H7 (cell line): Measurements from ENCODE around the gene MARCKS. TPM values are rescaled to one million over a fixed set of nuclear protein-coding genes. Genes with fewer than 3 reads are reported as not detected.

Experiments
- DNase-seq: peaks from one replicate; pipeline ENCODE4 v3.0.0; 2012
- H3K27me3 ChIP-seq: 2 replicates; pipeline ENCODE4 v1.6.0; 2011; ENCODE audit warnings: mild to moderate bottlenecking, low read length; ENCODE audit not compliant: control insufficient read depth, insufficient read depth
- H3K36me3 ChIP-seq: replicated peaks from 2 replicates; pipeline ENCODE4 v1.5.1; 2011; ENCODE audit warnings: low read length; ENCODE audit not compliant: control insufficient read depth, insufficient read depth
- H3K4me3 ChIP-seq: 2 replicates; pipeline ENCODE4 v1.5.1; 2011; ENCODE audit warnings: low read depth, mild to moderate bottlenecking, control low read depth, low read length, moderate library complexity; ENCODE audit not compliant: insufficient read depth
- total RNA-seq: library from RNA; depleted of rRNA; stranded (reverse); fragments of >200 nt; shearing (Covaris generic); gene quantifications from 2 replicates; pipeline ENCODE4 v1.2.3, GENCODE V29; 2014

MARCKS gene
- total RNA-seq, 1 experiment from 2014 or later, result 92.7 TPM

DNA sequence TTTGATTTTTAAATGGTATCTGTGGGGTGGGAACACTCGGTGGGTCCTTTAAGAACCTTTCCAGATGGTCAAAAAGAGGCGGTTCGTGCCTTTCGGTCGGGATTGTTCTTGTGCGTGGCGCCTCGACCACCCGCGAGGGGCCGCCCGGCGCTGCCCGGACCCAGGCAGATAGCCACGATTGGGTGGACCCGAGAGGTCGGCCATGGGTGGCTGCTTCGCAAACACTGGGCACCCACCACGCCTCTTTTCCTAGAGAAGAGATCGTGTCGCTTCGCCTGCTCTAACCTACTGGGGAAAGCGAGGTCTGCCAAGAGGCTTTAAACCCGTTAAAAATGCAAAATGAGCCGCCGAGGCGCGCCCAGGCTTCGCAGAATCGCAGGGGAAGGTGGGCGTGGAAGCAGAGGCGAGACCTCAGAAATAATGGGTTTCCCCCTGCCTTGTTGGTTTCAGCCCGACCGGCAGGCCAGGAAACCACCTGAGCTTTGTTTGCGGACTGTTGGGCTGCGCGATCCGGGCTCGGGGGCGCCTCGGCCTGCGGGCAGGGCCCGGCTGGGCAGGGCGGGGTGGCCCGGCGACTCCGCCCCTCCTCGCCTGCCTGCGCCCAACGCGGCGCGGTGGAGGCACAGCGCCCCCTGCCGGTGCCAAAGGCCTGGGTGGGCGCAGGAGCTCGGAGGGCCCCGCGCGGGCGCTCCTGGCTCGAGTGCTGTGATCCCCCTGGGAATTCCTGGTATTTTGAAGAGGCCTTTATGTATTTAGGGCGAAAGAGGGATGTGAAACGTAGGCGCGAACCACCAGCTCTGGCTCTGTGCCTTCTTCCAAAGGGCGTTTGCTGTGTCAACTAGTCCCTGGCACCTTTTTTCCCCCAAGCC is 1.6 kb downstream of the MARCKS start:
- Histone ChIP-seq H3K4me3 (peak overlapping the region; percentile 98), H3K27me3 (peaks cover 24% of the 10 kb centered on the region)

DNA sequence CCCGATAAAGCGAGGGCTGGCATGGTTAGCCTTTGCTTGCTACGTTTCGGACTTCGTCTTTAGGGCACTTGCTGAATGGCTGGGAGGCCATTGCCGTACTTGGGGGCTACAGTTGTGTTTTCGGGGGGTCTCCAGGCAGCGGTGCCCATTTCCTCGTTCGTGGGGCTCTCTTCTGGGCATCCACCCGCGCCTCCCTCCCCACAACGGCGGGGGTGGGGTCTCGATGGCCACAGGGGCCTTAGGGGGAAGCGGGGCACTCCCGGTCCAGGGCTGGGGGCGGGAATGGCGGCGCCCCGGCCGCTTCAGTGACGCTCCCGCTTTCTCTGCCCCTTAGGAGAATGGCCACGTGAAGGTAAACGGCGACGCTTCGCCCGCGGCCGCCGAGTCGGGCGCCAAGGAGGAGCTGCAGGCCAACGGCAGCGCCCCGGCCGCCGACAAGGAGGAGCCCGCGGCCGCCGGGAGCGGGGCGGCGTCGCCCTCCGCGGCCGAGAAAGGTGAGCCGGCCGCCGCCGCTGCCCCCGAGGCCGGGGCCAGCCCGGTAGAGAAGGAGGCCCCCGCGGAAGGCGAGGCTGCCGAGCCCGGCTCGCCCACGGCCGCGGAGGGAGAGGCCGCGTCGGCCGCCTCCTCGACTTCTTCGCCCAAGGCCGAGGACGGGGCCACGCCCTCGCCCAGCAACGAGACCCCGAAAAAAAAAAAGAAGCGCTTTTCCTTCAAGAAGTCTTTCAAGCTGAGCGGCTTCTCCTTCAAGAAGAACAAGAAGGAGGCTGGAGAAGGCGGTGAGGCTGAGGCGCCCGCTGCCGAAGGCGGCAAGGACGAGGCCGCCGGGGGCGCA is 2.4 kb downstream of the MARCKS start:
- peak; percentile 53 for DNase-seq
- H3K4me3 ChIP-seq, result peak overlapping the region; percentile 68
- H3K36me3 ChIP-seq, result no peaks in the 10 kb centered on the region; the same call in 1 of the 2 replicates

More for the DNA sequence above, 1.6 kb downstream of the MARCKS start:
- peak; percentile 97 for DNase-seq
- H3K36me3 ChIP-seq, result no peaks in the 10 kb centered on the region; the same call in 1 of the 2 replicates

DNA sequence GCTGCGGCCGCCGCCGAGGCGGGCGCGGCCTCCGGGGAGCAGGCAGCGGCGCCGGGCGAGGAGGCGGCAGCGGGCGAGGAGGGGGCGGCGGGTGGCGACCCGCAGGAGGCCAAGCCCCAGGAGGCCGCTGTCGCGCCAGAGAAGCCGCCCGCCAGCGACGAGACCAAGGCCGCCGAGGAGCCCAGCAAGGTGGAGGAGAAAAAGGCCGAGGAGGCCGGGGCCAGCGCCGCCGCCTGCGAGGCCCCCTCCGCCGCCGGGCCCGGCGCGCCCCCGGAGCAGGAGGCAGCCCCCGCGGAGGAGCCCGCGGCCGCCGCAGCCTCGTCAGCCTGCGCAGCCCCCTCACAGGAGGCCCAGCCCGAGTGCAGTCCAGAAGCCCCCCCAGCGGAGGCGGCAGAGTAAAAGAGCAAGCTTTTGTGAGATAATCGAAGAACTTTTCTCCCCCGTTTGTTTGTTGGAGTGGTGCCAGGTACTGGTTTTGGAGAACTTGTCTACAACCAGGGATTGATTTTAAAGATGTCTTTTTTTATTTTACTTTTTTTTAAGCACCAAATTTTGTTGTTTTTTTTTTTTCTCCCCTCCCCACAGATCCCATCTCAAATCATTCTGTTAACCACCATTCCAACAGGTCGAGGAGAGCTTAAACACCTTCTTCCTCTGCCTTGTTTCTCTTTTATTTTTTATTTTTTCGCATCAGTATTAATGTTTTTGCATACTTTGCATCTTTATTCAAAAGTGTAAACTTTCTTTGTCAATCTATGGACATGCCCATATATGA is 3.2 kb downstream of the MARCKS start:
- peak; percentile 36 for DNase-seq

More for the DNA sequence above, 2.4 kb downstream of the MARCKS start:
- peaks cover 17% of the 10 kb centered on the region for H3K27me3 ChIP-seq

DNA sequence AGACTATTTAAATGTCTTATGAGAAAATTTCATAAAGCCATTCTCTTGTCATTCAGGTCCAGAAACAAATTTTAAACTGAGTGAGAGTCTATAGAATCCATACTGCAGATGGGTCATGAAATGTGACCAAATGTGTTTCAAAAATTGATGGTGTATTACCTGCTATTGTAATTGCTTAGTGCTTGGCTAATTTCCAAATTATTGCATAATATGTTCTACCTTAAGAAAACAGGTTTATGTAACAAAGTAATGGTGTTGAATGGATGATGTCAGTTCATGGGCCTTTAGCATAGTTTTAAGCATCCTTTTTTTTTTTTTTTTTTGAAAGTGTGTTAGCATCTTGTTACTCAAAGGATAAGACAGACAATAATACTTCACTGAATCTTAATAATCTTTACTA is 5.0 kb downstream of the MARCKS start:
- no peaks in the 10 kb centered on the region; the same call in 1 of the 2 replicates for H3K36me3 ChIP-seq
- H3K4me3 ChIP-seq, result no peak overlapping the region
- DNase-seq, result no peak
- no peaks in the 10 kb centered on the region for H3K27me3 ChIP-seq

More for the DNA sequence above, 3.2 kb downstream of the MARCKS start:
- peaks cover 15% of the 10 kb centered on the region for H3K27me3 ChIP-seq
- H3K4me3 ChIP-seq, result peak overlapping the region; percentile 68
- no peaks in the 10 kb centered on the region; the same call in 1 of the 2 replicates for H3K36me3 ChIP-seq

DNA sequence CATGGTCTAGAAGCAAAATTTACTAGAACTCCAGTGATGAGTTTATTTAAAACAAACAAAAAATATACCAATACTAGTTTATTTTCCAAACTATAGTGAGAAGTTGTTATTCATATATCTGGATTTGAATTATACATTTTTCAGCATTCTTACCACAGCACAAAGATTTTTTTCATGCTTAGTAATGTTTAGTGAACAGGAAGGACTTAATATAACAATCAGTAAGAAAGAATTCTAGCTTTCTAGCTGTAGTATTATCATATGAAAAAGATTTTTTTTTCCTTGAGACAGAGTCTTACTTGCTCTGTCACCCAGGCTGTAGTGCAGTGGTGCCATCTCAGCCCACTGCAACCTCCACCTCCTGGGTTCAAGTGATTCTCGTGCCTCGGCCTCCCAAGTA is 13.8 kb downstream of the MARCKS start:
- H3K4me3 ChIP-seq, result no peak overlapping the region
- H3K36me3 ChIP-seq, result no peaks in the 10 kb centered on the region

DNA sequence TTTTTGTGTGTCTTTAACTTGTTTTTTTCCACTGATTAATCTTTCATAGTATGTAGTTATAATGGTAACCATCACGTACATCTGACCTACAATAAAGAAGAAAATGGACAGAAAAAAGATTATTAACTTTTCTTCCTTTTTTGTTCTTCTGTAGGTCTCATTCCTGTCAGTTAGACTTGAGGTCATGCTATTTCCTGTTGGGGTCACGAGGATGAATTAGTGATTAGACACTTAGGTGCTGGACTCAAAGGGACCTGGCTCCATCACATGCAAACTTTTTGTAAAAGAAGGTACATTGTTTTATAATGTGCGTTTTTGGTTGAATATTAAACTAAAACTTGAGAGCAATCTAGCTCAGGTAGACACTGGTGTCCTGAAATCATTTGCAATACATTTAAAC is 14.8 kb downstream of the MARCKS start:
- H3K4me3 ChIP-seq, result no peak overlapping the region

More for the DNA sequence above, 13.8 kb downstream of the MARCKS start:
- DNase-seq, result no peak
- H3K27me3 ChIP-seq, result no peaks in the 10 kb centered on the region

DNA sequence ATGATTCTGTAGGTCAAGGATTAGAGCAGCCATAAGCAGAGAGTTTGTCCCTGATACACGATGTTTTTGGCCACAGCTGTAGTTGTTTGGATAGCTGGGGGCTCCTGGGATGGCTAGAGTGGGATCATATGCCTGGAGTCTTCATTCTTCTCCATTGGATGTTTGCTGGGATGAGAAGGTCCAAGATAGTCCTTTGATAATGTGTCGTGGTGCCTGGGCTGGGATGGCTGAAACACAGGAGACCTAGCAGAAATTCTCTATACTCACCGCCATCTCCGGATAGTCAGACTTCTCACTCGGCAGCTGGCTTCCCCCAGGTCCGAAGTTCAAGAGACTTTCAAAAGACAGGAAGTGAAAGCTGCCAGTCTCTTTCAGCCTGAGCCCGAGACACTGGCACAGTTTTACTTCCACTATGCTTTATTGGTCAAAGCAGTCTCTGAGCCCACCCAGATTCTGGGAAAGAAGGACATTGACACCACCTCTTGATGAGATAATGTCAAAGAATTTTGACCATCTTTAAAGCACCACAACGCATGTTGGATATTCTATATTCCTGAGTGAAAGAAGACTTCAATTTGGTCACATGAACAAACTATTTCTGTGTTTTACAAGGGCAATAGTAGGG is 16.0 kb downstream of the MARCKS start:
- H3K4me3 ChIP-seq, result no peak overlapping the region
- no peaks in the 10 kb centered on the region for H3K27me3 ChIP-seq
- DNase-seq, result no peak
- no peaks in the 10 kb centered on the region for H3K36me3 ChIP-seq

More for the DNA sequence above, 14.8 kb downstream of the MARCKS start:
- no peak for DNase-seq
- H3K36me3 ChIP-seq, result no peaks in the 10 kb centered on the region
- no peaks in the 10 kb centered on the region for H3K27me3 ChIP-seq

DNA sequence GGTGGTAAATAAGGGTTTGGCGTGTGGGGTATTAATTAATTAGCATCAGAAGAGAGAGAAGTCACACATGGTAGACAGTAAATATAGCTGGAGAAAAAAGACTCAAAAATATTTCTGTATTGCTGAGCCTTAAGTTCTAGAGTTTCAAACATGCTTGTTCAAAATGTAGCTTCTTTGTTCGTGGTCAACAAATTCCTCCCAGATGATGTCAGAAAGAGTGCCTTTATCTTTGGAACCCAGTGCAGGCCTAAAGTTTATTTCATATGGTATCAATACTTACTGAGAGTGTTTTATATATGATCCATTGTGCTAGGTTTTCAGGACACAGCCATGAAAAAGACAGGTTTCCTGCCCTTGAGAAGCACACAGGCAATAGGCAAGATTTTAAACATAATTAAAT is 18.3 kb downstream of the MARCKS start:
- no peak for DNase-seq
- Histone ChIP-seq H3K27me3 (no peaks in the 10 kb centered on the region), H3K4me3 (no peak overlapping the region), H3K36me3 (no peaks in the 10 kb centered on the region)

DNA sequence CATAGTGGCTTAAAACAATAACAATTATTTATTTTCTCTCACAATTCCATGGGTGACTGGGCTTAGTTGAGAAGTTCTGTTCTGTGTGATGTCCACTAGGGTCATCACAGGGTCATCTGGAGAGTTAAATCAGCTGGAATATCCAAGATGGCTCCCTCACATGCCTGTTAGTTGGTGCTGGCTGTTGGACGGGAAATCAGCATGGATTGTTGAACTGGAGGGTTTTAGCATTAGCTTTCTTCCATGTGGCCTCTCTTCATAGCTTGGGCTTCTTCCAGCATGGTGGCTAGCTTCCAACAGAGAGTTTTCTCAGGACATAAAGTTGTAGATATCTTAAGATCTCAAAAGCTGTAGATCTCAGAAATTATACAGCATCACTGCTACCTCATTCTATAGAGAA is 19.6 kb downstream of the MARCKS start:
- no peak for DNase-seq

DNA sequence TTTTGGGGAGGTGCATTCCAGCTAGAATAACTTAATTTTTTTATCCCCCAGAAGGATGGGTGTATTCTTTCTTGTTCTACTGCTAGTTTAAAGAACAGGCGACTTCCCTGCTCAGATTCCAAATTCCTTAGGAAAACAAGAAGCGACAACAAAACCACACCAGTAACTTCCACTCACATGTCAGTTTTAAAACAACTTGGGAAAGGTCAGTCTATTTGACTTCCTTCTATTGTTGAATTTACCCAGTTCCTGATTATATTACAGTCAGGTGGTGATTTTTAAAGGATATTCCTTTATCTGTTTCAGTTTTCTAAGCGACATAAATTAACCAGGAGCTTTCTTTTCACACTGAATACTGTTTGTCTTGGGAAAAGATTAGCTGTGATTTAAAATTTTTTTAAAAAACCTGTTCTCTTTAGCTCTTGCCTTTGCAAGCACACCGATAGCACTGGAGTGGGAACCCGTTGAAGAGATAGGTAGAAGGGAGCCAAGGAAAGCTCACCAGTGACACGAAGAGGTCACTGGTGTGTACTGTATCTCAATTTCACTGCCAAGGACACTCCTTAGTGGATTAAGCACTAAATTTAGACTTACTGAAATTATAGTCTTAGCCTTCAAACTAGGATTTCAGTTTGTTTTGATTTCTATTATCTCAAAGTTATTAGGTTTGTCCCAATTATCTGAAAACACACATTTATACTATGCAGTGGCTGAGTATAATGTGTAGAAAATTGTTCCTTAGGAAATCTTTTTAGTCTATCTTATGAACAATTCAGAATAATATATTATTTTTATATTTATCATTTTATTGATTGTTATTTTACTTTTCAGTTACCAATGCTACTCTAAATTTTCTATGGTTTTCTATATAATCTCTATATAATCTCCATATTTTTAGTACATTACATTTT is 22.3 kb downstream of the MARCKS start:
- DNase-seq, result peak; percentile 28
- no peak overlapping the region for H3K4me3 ChIP-seq

More for the DNA sequence above, 19.6 kb downstream of the MARCKS start:
- H3K4me3 ChIP-seq, result no peak overlapping the region
- no peaks in the 10 kb centered on the region for H3K36me3 ChIP-seq
- H3K27me3 ChIP-seq, result no peaks in the 10 kb centered on the region

DNA sequence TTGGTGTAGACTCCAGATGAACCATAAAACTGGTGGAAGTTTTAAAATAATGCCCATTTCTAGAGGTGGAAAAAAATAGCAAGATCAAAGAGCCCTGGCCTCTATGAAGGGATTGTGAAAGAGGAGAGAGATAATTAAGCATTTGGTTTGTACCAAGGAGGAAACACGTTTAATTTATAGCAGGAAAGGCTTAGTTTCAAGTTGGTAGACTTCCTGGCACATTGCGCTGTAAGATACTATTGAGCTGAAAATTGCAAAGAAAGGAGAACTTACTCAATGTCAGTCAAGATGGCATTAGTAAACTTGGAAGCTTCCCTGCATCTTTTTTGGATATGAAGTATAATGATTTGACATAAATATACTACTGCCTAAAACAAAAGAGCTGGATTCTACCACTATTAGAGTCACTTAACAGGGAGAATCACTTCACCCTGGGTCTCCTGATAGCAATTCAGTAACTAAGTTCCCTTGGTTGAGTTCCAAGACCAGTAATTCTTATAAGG is 24.4 kb downstream of the MARCKS start:
- no peaks in the 10 kb centered on the region for H3K27me3 ChIP-seq
- DNase-seq, result no peak
- H3K4me3 ChIP-seq, result no peak overlapping the region
- H3K36me3 ChIP-seq, result no peaks in the 10 kb centered on the region

More for the DNA sequence above, 22.3 kb downstream of the MARCKS start:
- Histone ChIP-seq H3K36me3 (no peaks in the 10 kb centered on the region), H3K27me3 (no peaks in the 10 kb centered on the region)

DNA sequence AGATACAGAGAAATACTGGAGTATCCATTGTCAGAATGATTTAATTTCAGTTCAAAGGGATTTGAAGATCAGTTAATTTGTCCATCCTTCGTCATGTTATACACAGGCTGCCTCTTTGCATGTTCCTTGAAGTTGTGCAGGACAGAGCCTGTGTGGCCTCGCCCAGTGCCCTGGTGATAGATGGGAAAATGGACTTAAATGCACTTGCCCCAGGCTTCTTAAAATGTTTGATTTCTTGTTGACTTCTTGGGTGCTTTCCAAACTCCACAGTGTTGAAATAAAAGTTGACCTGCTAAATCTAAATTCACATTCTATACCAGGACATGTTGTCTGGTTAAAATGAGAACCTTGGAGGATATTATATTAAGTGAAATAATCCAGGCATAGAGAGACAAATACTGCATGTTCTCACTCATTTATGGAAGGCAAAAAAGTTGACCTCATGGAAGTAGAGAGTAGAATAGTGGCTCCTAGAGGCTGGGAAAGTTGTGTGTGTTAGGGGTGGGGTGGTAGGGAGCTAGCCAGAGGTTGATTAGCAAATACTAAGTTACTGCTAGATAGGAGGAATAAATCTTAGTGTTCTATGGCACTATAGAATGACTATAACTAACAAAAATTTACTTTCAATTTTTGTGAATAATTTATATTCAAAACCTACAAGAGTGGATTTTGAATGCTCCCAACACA is 25.3 kb downstream of the MARCKS start:
- DNase-seq, result no peak
- no peaks in the 10 kb centered on the region for H3K36me3 ChIP-seq
- H3K4me3 ChIP-seq, result no peak overlapping the region
- no peaks in the 10 kb centered on the region for H3K27me3 ChIP-seq
